Smooth muscle cell (in vitro differentiated cells): Measurements from ENCODE around the gene TRIM62. TPM values are rescaled to one million over a fixed set of nuclear protein-coding genes. Genes with fewer than 3 reads are reported as not detected.

Experiments used
- DNase-seq: peaks from one replicate; lab custom pipeline; 2025; ENCODE audit not compliant: unreplicated experiment; lab: John Stamatoyannopoulos, UW
- H2AFZ ChIP-seq: fragments of 200-600 bp; sonication (generic); 2 replicates; pipeline ENCODE4 v1.6.0; 2016; ENCODE audit warnings: antibody characterized with exemption, low read depth, mild to moderate bottlenecking
- H3F3A ChIP-seq: fragments of 200-600 bp; sonication (generic); 2 replicates; pipeline ENCODE4 v1.6.0; 2017; ENCODE audit warnings: antibody characterized with exemption, low read depth
- H3K27ac ChIP-seq: fragments of 200-600 bp; sonication (generic); 2 replicates; pipeline ENCODE4 v1.5.1; 2016; ENCODE audit warnings: low read depth, mild to moderate bottlenecking
- H3K27me3 ChIP-seq: fragments of 200-600 bp; sonication (generic); 2 replicates; pipeline ENCODE4 v1.6.1; 2016; ENCODE audit warnings: low read depth, mild to moderate bottlenecking
- H3K36me3 ChIP-seq: fragments of 200-600 bp; sonication (generic); 2 replicates; pipeline ENCODE4 v1.5.1; 2016; ENCODE audit warnings: low read depth
- H3K4me1 ChIP-seq: fragments of 200-600 bp; sonication (generic); 2 replicates; pipeline ENCODE4 v1.5.1; 2016; ENCODE audit warnings: low read depth
- H3K4me2 ChIP-seq: fragments of 200-600 bp; sonication (generic); 2 replicates; pipeline ENCODE4 v1.6.0; 2016; ENCODE audit warnings: mild to moderate bottlenecking
- H3K4me3 ChIP-seq: fragments of 200-600 bp; sonication (generic); 2 replicates; pipeline ENCODE4 v1.5.1; 2016; ENCODE audit warnings: mild to moderate bottlenecking
- H3K79me2 ChIP-seq: fragments of 200-600 bp; sonication (generic); 2 replicates; pipeline ENCODE4 v1.6.0; 2016; ENCODE audit warnings: low read depth, mild to moderate bottlenecking
- H3K9ac ChIP-seq: fragments of 200-600 bp; sonication (generic); 2 replicates; pipeline ENCODE4 v1.6.0; 2016; ENCODE audit warnings: low read depth
- H3K9me3 ChIP-seq: fragments of 200-600 bp; sonication (generic); replicated peaks from 2 replicates; pipeline ENCODE4 v1.5.1; 2016; ENCODE audit warnings: low read depth
- H4K20me1 ChIP-seq: fragments of 200-600 bp; sonication (generic); 2 replicates; pipeline ENCODE4 v1.6.0; 2016; ENCODE audit warnings: low read depth
- CTCF ChIP-seq: fragments of 200-600 bp; sonication (generic); IDR thresholded peaks from 2 replicates; pipeline ENCODE4 v1.5.1; 2017; ENCODE audit warnings: borderline replicate concordance, mild to moderate bottlenecking, antibody characterized with exemption; ENCODE audit not compliant: insufficient read depth, poor library complexity, severe bottlenecking
- WGBS: methylation state at CpG from one replicate; pipeline ENCODE4 v1.1.7; 2016; ENCODE audit warnings: low lambda C conversion rate; 5-methylcytosine and 5-hydroxymethylcytosine counted together
- polyA plus RNA-seq: library from polyadenylated mRNA; unstranded; fragments of >200 nt; fragmentation: Nextera tagmentation; extraction: Ambion mirVana; gene quantifications from 2 replicates; pipeline ENCODE4 v1.2.1, GENCODE V29; 2016
- total RNA-seq: library from RNA; depleted of rRNA; stranded (reverse); fragments of >200 nt; gene quantifications from 2 replicates; pipeline ENCODE4 v1.2.3, GENCODE V29; 2014

TRIM62 gene
- total and polyA plus RNA-seq, 2 experiments from 2014 or later = 1.3 to 3.9 TPM

DNA sequence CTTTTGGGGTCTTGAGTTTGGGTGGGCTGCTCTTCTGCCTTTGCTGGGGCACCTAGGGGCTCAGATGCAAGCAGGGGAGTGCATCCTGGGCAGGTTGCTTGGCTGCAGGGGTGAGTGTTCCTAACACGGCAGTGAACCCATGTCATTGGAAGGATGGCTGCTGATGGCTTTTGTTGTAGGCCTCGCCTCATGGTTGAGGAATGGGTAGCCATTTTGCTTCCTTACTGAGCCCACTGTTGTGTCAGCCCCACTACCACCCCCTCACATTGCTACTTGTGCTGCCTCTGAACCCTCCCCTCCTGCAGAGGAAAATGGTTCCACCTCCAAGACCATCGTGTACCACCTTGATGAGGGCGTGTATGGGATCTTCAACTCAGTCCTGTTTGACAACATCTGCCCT lies 84.1 kb downstream of the TRIM62 start:
- Histone ChIP-seq H2AFZ (no peak overlapping the region), H3K4me3 (no peak overlapping the region), H3K4me2 (peak overlapping the region; percentile 50), H3K9ac (no peak overlapping the region), H3K9me3 (no peaks in the 10 kb centered on the region), H3K27ac (peak overlapping the region; percentile 89), H3F3A (peaks cover 21% of the 10 kb centered on the region), H3K27me3 (no peaks in the 10 kb centered on the region), H3K36me3 (no peaks in the 10 kb centered on the region), H4K20me1 (peaks cover 3% of the 10 kb centered on the region), H3K79me2 (no peaks in the 10 kb centered on the region), H3K4me1 (peaks cover 10% of the 10 kb centered on the region)
- 97% methylated on average over 4 of the region's 4 CpGs for WGBS
- TF ChIP-seq CTCF = no peak
- no peak for DNase-seq

GRCh38 chr1:33097137-33097611 lies 84.7 kb downstream of the TRIM62 start:
- WGBS = 96% methylated on average over 3 of the region's 3 CpGs
- no peak for DNase-seq
- peaks cover 21% of the 10 kb centered on the region for H3F3A ChIP-seq
- no peak overlapping the region for H3K4me3 ChIP-seq
- no peak overlapping the region for H2AFZ ChIP-seq
- TF ChIP-seq CTCF = no peak
- H3K4me1 ChIP-seq = peaks cover 10% of the 10 kb centered on the region
- no peaks in the 10 kb centered on the region for H3K27me3 ChIP-seq
- no peaks in the 10 kb centered on the region for H3K36me3 ChIP-seq
- no peaks in the 10 kb centered on the region for H3K79me2 ChIP-seq
- H3K9me3 ChIP-seq = no peaks in the 10 kb centered on the region
- peak overlapping the region; percentile 89 for H3K27ac ChIP-seq
- no peak overlapping the region for H3K4me2 ChIP-seq
- peaks cover 3% of the 10 kb centered on the region for H4K20me1 ChIP-seq
- no peak overlapping the region for H3K9ac ChIP-seq

- Histone ChIP-seq H3K4me2 (peak overlapping the region; percentile 15), H3K9ac (no peak overlapping the region)
- 77% methylated on average over 7 of the region's 7 CpGs for WGBS
These were observed 85.4 kb downstream of the TRIM62 start for GRCh38 chr1:33096363-33097005.

More at GRCh38 chr1:33096363-33097005, 85.4 kb downstream of the TRIM62 start:
- Histone ChIP-seq H3K4me3 (no peak overlapping the region), H3K27ac (peak overlapping the region; percentile 89), H4K20me1 (peaks cover 3% of the 10 kb centered on the region), H3K9me3 (no peaks in the 10 kb centered on the region), H2AFZ (no peak overlapping the region), H3F3A (peaks cover 21% of the 10 kb centered on the region), H3K36me3 (no peaks in the 10 kb centered on the region), H3K4me1 (peaks cover 10% of the 10 kb centered on the region), H3K79me2 (no peaks in the 10 kb centered on the region), H3K27me3 (no peaks in the 10 kb centered on the region)
- TF ChIP-seq CTCF = no peak
- no peak for DNase-seq

Other genes with a start within 250 kb of the TRIM62 start
- gene RNF19B, start 217.2 kb downstream of the TRIM62 start, total RNA-seq = 11.2 and 13.5 TPM in 2 replicates
- 12.3 and 13.8 TPM in 2 replicates for gene RNF19B, start 217.2 kb downstream of the TRIM62 start, polyA plus RNA-seq
- gene AK2, start 145.2 kb downstream of the TRIM62 start, total RNA-seq = 89.8 and 132 TPM in 2 replicates
- 121 and 142 TPM in 2 replicates for gene AK2, start 145.2 kb downstream of the TRIM62 start, polyA plus RNA-seq
- gene AZIN2, start 100.9 kb downstream of the TRIM62 start, total RNA-seq = 7.9 and 16.3 TPM in 2 replicates
- gene AZIN2, start 100.9 kb downstream of the TRIM62 start, polyA plus RNA-seq = 21.5 and 33.5 TPM in 2 replicates
- 11.7 and 30.0 TPM in 2 replicates for gene ZNF362, start 74.4 kb upstream of the TRIM62 start, total RNA-seq
- gene ZNF362, start 74.4 kb upstream of the TRIM62 start, polyA plus RNA-seq = 38.2 and 40.4 TPM in 2 replicates
- not detected in 2 replicates for gene A3GALT2, start 139.1 kb upstream of the TRIM62 start, total RNA-seq
- not detected in 2 replicates for gene A3GALT2, start 139.1 kb upstream of the TRIM62 start, polyA plus RNA-seq
- gene PHC2, start 249.1 kb upstream of the TRIM62 start, total RNA-seq = 42.4 and 54.9 TPM in 2 replicates
- gene PHC2, start 249.1 kb upstream of the TRIM62 start, polyA plus RNA-seq = 90.9 and 109 TPM in 2 replicates